ENCODE results near the gene FOXL2NB.

DNA sequence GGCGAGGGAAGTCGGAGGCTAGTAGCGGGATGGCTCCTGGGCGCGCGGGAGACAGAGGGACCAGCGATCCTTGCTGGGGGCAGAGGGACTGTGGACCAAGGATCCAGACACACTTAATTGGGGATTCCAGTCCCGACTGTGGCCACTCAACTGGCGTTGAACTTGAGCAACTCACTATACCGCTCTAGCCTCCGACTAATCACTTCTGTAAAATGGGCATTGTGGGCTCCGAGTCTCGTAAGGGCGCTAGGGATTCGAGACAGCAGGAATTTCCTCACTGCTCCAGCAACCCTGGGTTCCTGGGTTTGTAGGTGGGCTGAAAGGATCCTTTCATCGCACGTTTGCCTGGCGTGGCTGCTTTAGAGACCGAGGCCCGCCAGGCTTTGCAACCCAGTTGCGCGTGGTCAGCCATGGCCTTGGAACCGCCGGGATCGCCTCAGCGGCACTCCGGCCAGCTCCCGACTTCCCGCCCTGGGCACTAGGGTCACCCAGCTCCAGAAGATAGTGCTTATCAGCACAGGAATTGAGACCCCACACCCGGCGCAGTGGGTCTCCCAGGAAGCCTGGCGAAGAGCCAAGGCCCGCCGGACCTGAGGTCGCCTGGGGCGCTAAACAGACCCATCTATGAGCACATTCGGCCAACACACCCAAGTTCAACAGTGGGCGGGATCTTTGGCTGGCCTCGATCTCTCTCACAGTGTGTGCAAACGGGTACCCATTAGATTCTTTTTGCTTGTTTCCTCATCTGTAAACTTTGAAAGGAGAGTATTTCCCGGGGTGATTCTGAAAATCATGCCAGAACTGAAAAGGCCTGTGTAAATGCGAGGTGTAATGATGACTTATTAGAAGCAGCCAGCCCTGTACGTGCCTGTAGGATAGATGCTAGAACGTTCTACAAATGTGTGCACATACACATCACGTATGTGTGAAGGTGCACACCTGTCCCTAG, 10.0 kb upstream of the FOXL2NB start:
- TF ChIP-seq, protein P1, sequence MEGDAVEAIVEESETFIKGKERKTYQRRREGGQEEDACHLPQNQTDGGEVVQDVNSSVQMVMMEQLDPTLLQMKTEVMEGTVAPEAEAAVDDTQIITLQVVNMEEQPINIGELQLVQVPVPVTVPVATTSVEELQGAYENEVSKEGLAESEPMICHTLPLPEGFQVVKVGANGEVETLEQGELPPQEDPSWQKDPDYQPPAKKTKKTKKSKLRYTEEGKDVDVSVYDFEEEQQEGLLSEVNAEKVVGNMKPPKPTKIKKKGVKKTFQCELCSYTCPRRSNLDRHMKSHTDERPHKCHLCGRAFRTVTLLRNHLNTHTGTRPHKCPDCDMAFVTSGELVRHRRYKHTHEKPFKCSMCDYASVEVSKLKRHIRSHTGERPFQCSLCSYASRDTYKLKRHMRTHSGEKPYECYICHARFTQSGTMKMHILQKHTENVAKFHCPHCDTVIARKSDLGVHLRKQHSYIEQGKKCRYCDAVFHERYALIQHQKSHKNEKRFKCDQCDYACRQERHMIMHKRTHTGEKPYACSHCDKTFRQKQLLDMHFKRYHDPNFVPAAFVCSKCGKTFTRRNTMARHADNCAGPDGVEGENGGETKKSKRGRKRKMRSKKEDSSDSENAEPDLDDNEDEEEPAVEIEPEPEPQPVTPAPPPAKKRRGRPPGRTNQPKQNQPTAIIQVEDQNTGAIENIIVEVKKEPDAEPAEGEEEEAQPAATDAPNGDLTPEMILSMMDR (IDR thresholded peaks at IDR 0.05; ENCODE audit: low read depth, low read length, poor library complexity, severe bottlenecking) = no peak
- no peak for TF ChIP-seq EZH2phosphoT487 (IDR thresholded peaks at IDR 0.05; ENCODE audit: borderline replicate concordance, low read length)
